DOHH2 (cell line): Measurements from ENCODE around the gene HASPIN.

Experiments
- H3F3A ChIP-seq: fragments of 200-600 bp; sonication (generic), shearing (Covaris generic); 2 replicates; pipeline ENCODE4 v1.6.0; 2016; ENCODE audit warnings: antibody characterized with exemption, mild to moderate bottlenecking; ENCODE audit not compliant: control insufficient read depth, insufficient read depth
- H3K27ac ChIP-seq: fragments of 200-600 bp; sonication (generic); 2 replicates; pipeline ENCODE4 v1.5.1; 2014; ENCODE audit warnings: low read depth, mild to moderate bottlenecking, low read length, moderate library complexity
- H3K27me3 ChIP-seq: fragments of 200-600 bp; sonication (generic); 2 replicates; pipeline ENCODE4 v1.6.1; 2014; ENCODE audit warnings: mild to moderate bottlenecking, low read length, mixed read lengths; ENCODE audit not compliant: control insufficient read depth
- H3K36me3 ChIP-seq: fragments of 200-600 bp; sonication (generic); 2 replicates; pipeline ENCODE4 v1.6.1; 2014; ENCODE audit warnings: mild to moderate bottlenecking, low read length, moderate library complexity, mixed read lengths; ENCODE audit not compliant: control insufficient read depth
- H3K4me1 ChIP-seq: fragments of 200-600 bp; sonication (generic); 2 replicates; pipeline ENCODE4 v1.6.1; 2014; ENCODE audit warnings: mild to moderate bottlenecking, low read length, mixed read lengths; ENCODE audit not compliant: control insufficient read depth
- H3K4me2 ChIP-seq: fragments of 200-600 bp; sonication (generic); 2 replicates; pipeline ENCODE4 v1.6.0; 2014; ENCODE audit warnings: mild to moderate bottlenecking, low read length, moderate library complexity
- H3K4me3 ChIP-seq: fragments of 200-600 bp; sonication (generic); 2 replicates; pipeline ENCODE4 v1.5.1; 2014; ENCODE audit warnings: mild to moderate bottlenecking, low read length, mixed read lengths
- H3K79me2 ChIP-seq: fragments of 200-600 bp; sonication (generic); 2 replicates; pipeline ENCODE4 v1.6.1; 2014; ENCODE audit warnings: mild to moderate bottlenecking, low read length, mixed read lengths; ENCODE audit not compliant: control insufficient read depth
- H3K9me2 ChIP-seq: fragments of 200-600 bp; sonication (generic); replicated peaks from 2 replicates; pipeline ENCODE4 v1.6.1; 2014; ENCODE audit warnings: mild to moderate bottlenecking, low read length, mixed read lengths; ENCODE audit not compliant: control insufficient read depth
- H3K9me3 ChIP-seq: fragments of 200-600 bp; sonication (generic); 2 replicates; pipeline ENCODE4 v1.6.1; 2014; ENCODE audit warnings: antibody characterized with exemption, low read length, mixed read lengths; ENCODE audit not compliant: control insufficient read depth, insufficient read depth
- H4K20me1 ChIP-seq: fragments of 200-600 bp; sonication (generic); 2 replicates; pipeline ENCODE4 v1.6.0; 2014; ENCODE audit warnings: low read depth, mild to moderate bottlenecking, antibody characterized with exemption, low read length, moderate library complexity; ENCODE audit not compliant: control insufficient read depth, insufficient read depth
- EZH2phosphoT487 ChIP-seq: fragments of 200-600 bp; sonication (generic); IDR thresholded peaks from 2 replicates; pipeline ENCODE4 v1.6.1; 2017; ENCODE audit warnings: borderline replicate concordance, mild to moderate bottlenecking, antibody characterized with exemption, low read length, moderate library complexity, mixed read lengths
- TF ChIP-seq, protein P1 (sequence below): fragments of 200-600 bp; sonication (generic); IDR thresholded peaks from one replicate; pipeline ENCODE4 v1.5.1; 2014; ENCODE audit warnings: antibody characterized with exemption, mild to moderate bottlenecking, low read depth, low read length; ENCODE audit not compliant: poor library complexity, severe bottlenecking

HASPIN gene

DNA sequence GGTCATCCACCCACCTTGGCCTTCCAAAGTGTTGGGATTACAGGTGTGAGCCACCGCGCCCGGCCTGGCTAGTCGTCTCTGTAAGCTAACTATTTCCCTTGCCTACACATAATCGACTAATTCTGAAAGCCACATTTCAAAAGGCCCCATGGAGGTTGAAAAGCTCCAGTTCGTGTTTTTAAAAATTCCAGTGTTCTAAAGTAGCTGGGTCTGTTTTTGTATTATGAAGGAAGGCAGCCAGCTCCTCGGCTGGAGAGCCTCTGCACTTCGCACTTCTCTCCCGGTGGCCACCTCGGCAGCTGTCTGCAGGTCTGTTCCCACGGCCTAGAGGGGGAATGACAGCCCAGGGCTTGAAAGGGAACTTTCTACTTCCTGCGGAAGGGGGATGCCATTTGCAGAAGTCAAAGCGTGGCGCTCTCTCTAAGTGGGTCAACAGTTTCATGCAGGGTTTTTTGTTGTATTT is 16.9 kb downstream of the HASPIN start:
- TF ChIP-seq EZH2phosphoT487: no peak
- TF ChIP-seq, protein P1, sequence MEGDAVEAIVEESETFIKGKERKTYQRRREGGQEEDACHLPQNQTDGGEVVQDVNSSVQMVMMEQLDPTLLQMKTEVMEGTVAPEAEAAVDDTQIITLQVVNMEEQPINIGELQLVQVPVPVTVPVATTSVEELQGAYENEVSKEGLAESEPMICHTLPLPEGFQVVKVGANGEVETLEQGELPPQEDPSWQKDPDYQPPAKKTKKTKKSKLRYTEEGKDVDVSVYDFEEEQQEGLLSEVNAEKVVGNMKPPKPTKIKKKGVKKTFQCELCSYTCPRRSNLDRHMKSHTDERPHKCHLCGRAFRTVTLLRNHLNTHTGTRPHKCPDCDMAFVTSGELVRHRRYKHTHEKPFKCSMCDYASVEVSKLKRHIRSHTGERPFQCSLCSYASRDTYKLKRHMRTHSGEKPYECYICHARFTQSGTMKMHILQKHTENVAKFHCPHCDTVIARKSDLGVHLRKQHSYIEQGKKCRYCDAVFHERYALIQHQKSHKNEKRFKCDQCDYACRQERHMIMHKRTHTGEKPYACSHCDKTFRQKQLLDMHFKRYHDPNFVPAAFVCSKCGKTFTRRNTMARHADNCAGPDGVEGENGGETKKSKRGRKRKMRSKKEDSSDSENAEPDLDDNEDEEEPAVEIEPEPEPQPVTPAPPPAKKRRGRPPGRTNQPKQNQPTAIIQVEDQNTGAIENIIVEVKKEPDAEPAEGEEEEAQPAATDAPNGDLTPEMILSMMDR: no peak
- H3F3A ChIP-seq: peaks cover 3% of the 10 kb centered on the region; the same call in 1 of the 2 replicates
- H3K79me2 ChIP-seq: no peaks in the 10 kb centered on the region
- H4K20me1 ChIP-seq: no peaks in the 10 kb centered on the region
- no peaks in the 10 kb centered on the region for H3K36me3 ChIP-seq
- no peaks in the 10 kb centered on the region; the same call in 1 of the 2 replicates for H3K27me3 ChIP-seq
- 0 out of 2 replicates have a peak overlapping the region, but pooled peaks have one; percentile 14 for H3K4me3 ChIP-seq
- H3K27ac ChIP-seq: peak overlapping the region; percentile 56
- H3K4me2 ChIP-seq: peak overlapping the region; percentile 47
- no peaks in the 10 kb centered on the region for H3K9me2 ChIP-seq
- H3K9me3 ChIP-seq: no peaks in the 10 kb centered on the region
- peaks cover 48% of the 10 kb centered on the region for H3K4me1 ChIP-seq

GRCh38 chr17:3744014-3744413 is 20.3 kb downstream of the HASPIN start:
- no peaks in the 10 kb centered on the region for H3K79me2 ChIP-seq
- no peak overlapping the region for H3K27ac ChIP-seq
- no peaks in the 10 kb centered on the region for H4K20me1 ChIP-seq
- no peaks in the 10 kb centered on the region for H3K9me3 ChIP-seq
- no peaks in the 10 kb centered on the region for H3K36me3 ChIP-seq
- TF ChIP-seq EZH2phosphoT487: no peak
- TF ChIP-seq, protein P1: no peak
- no peak overlapping the region for H3K4me2 ChIP-seq
- peaks cover 32% of the 10 kb centered on the region for H3K4me1 ChIP-seq
- H3K4me3 ChIP-seq: no peak overlapping the region
- H3K27me3 ChIP-seq: no peaks in the 10 kb centered on the region
- peaks cover 2% of the 10 kb centered on the region; the same call in 1 of the 2 replicates for H3F3A ChIP-seq
- no peaks in the 10 kb centered on the region for H3K9me2 ChIP-seq

DNA sequence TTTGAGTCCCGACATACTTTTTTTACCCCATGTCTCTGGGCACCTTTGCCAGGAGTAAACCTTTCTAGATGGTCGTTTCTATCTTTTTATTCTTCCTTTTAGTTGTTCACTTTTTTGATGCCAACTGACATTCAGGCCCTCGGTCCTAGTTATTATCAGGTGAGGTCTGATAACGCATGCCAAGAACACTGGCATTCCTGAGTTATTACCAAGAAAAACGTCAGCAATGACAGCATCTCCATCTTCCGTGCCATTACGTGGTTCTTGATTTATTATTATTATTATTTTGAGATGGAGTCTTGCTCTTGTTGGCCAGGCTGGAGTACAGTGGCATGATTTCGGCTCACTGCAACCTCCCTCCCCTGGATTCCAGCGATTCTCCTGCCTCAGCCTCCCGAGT is 21.4 kb downstream of the HASPIN start:
- Histone ChIP-seq H3K36me3 (no peaks in the 10 kb centered on the region), H3K9me2 (no peaks in the 10 kb centered on the region)

More for the DNA sequence above, 21.4 kb downstream of the HASPIN start:
- H4K20me1 ChIP-seq: no peaks in the 10 kb centered on the region
- H3K27me3 ChIP-seq: no peaks in the 10 kb centered on the region
- H3K4me1 ChIP-seq: peaks cover 23% of the 10 kb centered on the region
- no peak overlapping the region for H3K27ac ChIP-seq
- no peaks in the 10 kb centered on the region for H3F3A ChIP-seq
- H3K4me2 ChIP-seq: no peak overlapping the region
- no peaks in the 10 kb centered on the region for H3K79me2 ChIP-seq
- H3K4me3 ChIP-seq: no peak overlapping the region
- TF ChIP-seq, protein P1: no peak
- no peak for TF ChIP-seq EZH2phosphoT487
- no peaks in the 10 kb centered on the region for H3K9me3 ChIP-seq
